DMS79 (cell line): Measurements from ENCODE around the gene XYLT2.
"Not testable (repeated sequence)": the region's sequence is repeated elsewhere in the genome, so short reads cannot be mapped to it uniquely, and the experiment has no call there.

Experiments
- DNase-seq: peaks from one replicate; lab custom pipeline; 2025; lab: John Stamatoyannopoulos, UW

The XYLT2 gene

DNA sequence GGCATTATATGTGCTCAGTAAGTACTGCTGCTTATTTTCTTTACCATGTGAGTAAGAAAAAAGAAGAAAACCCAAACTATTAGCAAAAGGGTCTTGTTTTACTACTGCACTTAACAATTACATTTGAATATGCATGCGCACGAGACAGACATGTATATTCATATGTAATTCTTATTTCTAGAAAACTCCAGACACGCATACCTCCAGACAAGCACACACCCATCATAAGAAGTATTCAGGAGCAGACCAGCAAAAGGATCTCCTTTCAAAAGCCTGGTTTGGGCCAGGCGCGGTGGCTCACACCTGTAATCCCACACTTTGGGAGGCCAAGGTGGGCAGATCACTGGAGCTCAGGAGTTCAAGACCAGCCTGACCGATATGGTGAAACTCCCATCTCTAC lies 43.6 kb downstream of the XYLT2 start:
- DNase-seq = no peak

DNA sequence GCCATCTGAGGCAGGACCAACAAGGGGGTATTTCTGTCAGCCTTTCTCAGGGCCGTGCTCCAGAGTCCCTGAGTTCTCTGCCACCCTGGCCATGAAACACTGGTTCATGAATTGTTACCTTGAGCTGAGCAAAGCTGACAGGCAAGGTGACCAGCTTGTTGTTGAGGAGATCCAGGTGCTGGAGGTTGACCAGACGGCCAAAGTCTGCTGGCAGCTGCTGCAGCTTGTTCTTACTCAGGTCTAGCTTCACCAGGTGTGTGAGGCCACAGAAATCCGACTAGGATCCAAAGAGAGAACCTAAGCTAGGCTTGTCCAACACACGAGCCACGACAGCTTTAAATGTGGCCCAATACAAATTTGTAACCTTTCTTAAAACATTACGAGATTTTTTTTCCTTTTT lies 46.7 kb downstream of the XYLT2 start:
- DNase-seq = no peak

DNA sequence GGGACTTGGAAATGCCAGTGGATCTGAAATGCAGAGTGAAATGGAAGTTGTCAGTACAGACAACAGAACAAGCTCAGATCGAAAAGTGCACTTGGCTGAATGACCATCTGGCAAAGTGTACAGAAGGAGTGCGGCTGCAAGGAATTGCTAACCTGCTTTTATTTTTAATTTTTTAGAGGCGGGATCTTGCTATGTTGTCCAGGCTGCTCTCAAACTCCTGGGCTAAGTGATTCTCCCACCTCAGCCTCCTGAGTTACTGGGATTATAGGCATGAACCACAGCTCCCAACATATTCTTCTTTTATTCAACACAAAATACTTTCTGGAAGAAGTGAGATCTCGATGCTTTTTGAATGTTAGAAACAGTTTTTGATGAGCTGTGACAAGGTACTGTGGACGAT lies 47.8 kb downstream of the XYLT2 start:
- no peak for DNase-seq

DNA sequence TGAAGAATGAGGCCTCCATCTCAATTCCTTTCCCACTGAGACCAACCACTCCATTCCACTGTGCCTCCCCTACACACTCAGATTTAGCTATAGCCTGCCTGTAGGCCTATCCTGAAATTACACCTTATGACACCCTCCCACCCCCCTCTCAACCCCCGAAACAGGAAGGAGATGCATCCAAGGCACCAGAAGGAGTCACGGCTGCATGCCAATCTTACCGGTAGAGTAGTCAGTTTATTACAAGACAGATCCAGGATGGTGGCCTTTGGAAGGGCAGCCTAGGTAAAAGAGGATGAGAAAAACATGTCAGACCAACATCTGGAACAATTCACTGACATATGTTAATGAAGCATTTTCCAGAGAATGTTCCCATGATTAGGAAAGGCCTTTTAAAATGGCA lies 48.8 kb downstream of the XYLT2 start:
- DNase-seq = no peak

DNA sequence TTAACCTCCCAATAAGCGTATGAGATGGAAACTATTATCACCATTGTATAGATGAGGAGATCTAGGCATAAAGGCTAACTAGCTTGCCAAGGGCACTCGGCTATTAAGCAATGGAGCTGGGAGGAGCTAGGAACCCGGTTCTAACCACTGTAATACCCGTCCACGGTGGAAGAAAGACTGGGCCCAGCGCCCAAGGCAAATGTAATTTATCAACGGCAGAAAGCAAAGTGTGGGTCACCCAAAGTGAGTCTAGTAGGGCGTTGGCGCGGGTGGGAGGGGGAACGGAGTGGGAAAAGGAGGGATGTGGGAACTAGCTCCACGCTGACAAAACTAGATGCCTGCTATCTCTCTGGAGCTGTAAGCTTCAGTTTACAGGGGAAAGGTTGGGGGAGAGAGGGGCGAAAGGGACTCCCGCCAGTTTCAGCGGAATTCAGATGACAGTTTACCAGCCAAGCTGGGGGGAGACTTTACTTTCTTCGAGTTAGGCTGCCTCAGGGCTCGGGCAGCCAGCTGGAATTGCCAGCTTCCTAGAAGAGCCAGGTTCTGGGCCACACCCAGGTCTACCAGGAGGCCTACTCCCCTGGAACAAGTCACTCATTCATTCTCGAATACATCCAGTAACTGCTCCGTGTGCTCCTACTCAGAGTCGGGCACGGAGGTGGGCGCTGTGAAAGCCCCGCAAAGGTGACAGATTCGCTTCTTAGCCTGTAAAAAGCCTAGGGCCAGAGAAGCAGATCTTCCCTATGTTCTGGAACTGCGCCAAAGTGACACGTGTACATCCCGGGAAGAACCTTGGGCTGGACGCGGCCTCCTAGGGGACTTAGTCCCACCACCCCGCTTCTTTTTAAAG lies 50.6 kb downstream of the XYLT2 start:
- DNase-seq = no peak

DNA sequence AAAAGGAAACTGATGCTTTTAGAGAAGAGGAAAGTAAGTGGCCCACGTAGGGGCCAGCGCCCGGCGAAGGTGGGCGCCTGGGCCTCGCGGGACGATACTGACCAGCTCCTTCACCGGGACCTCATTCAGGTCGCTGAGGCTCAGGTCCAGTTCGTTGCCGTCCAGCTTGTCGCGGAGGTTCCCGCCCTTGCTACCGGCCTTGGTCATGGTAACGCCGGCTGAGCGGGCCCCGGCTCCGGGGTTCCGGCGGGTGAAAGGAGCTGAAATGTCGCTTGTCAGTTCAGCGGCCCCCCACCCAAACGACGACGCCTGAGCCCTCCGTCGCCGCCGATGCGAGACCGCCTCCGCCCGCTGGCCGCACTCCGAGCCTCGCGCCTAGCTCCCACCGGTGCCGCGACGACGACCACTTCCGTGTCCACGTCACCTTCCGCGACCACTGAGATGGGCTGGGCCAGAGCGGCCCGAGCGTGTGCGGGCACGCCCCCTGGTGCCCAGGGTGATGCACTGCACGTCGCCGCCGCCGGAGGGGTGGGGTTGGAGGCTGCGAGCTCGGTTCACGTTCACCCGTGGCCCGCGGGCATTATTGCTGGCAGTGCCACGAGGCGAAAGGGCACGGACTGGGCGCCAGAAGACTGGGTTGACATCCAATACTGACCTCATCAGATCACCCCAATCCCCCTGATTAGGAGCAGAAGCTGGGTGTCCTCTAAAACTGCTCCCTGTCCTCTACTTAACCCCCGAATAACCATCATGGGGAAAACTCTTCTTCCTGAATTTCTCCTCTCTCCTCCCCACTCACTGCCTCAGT lies 51.4 kb downstream of the XYLT2 start, which contains the start of gene LRRC59:
LRRC59 (minus strand) TSS at position 413 of the 808 bp plus-strand sequence; CDS start at position 207, 206 bp downstream.
- DNase-seq = peak; percentile 43

DNA sequence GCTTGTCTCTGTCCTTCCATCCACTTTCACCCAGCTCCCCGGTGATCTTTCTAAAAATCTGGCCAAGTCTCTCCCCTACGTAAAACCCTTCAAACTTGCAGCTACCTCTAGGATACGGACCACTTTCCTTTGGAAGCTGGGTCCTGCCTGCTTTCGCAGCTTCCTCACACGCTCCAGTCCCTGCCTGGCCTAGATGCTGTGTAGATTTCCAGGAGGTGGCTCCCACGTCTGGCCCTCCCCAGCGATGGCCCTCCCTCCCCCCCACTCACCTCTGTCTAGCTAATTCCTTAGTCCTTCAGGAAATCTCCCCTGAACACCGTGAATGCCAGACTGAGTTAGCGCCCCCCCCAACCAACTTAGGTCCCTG lies 52.0 kb downstream of the XYLT2 start:
- DNase-seq = no peak

DNA sequence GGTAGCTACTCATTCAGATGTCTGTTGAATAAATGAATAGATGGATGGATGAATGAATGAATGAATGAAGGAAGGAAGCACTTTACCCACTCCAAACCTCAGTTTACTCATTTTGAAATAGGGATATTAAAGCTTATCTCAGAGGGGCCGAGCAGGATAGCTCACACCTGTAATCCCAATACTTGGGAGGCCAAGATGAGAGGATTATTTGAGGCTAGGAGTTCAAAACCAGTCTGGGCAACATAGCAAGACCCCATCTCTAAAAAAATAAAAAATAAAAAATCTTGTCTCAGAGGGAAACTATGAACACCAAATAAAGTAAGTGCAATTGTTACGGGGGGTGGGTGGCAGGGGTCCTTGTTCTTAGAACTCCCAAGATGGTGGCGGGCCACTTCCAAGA lies 52.7 kb downstream of the XYLT2 start:
- DNase-seq = not testable (repeated sequence)

DNA sequence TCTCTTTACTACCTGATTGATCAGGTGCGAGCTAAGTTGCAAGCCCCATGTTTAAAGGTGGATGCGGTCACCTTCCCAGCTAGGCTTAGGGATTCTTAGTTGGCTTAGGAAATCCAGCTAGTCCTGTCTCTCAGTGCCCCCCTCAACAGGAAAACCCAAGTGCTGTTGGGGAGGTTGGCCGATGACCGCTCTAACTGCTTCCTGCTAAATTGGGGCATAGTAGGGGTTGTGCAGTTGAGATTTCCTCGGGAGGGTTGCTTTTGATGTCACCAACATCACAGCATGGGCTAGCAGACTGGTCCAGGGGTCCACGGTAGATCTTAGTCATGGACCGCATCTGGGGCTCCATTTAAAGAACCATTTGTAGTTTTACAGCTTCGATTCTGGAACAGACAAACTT lies 53.7 kb downstream of the XYLT2 start:
- not testable (repeated sequence) for DNase-seq

DNA sequence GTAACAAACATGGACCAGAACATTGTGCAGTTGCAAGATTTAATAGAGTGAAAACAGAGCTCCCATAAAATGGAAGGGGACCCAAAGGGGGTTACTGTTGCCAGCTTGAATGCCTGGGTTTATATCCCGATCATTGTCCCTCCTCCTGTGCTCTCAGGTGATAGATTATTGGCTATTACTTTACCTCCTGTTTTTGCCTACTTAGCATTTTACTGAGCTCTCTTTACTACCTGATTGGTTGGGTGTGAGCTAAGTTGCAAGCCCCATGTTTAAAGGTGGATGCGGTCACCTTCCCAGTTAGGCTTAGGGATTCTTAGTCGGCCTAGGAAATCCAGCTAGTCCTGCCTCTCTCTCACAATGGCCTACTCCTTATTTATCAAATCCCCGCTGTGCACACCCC lies 59.4 kb downstream of the XYLT2 start:
- DNase-seq = not testable (repeated sequence)

DNA sequence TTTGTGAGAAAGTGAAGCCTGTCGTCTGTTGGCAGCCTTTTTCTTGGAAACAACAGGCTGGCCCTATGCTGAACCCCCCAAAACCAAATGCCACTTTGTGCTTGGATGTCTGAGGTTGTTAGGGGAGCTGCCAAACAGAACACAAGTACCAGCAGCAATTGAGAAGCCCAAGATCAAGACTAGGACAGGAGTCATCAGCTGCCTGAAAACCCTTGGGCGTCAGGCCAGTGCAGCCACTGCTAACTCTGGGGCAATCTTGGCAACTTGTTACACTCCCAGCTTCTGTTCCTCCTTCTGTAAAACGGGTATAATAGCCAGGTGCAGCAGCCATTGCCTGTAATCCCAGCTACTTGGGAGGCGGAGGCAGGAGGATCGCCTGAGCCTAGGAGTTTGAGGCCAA lies 60.7 kb downstream of the XYLT2 start:
- no peak for DNase-seq

DNA sequence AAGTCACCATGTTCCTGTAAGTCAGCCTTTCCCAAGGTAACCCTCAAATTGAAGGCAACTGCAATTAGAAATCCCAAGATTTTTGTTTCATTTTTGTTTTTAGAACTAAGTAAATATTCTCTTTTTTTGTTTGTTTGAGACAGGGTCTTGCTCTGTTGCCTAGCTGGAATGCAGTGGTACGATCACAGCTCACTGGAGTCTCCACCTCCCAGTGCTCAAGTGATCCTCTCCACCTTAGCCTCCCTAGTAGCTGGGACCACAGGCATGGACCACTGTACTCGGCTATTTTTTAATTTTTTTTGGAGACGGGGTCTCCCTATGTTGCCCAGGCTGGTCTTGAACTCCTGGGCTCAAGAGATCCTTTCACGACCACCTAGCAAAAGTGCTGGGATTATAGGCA lies 62.0 kb downstream of the XYLT2 start:
- DNase-seq = no peak
